ENCODE results near the gene ATF1.

DNA sequence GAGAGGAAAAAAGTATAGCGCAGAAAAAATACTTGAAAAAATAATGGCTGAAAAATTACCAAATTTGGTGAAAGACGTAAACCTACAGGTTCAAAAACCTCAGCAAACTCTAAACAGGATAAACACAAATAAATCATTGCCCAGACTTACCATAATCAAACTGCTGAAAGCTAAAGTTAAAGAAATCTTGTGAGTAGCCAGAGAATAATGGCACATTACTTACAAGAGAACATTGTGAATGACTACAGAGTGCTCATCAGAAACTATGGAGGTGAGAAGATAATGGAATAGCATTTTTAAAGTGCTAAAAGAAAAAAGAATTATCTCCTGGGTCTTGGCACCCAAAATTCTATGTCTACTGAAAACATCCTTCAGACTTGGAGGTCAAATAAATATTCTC is 36.0 kb downstream of the ATF1 start:
- no peak for TF ChIP-seq POLR2AphosphoS5 (IDR thresholded peaks at IDR 0.05; ENCODE audit: low read depth, low read length)
- TF ChIP-seq, protein P1, sequence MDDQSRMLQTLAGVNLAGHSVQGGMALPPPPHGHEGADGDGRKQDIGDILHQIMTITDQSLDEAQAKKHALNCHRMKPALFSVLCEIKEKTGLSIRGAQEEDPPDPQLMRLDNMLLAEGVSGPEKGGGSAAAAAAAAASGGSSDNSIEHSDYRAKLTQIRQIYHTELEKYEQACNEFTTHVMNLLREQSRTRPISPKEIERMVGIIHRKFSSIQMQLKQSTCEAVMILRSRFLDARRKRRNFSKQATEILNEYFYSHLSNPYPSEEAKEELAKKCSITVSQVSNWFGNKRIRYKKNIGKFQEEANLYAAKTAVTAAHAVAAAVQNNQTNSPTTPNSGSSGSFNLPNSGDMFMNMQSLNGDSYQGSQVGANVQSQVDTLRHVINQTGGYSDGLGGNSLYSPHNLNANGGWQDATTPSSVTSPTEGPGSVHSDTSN (IDR thresholded peaks at IDR 0.05), result no peak
- no peak for TF ChIP-seq EP300 (IDR thresholded peaks at IDR 0.05; ENCODE audit: borderline replicate concordance in 1 of 2, low read depth in 1 of 2, low read length in 1 of 2)
- TF ChIP-seq FOXJ3 (CRISPR knock-in tag; IDR thresholded peaks at IDR 0.05), result no peak
- TF ChIP-seq GATA2 (CRISPR knock-in tag; IDR thresholded peaks at IDR 0.05), result no peak
- no peak for TF ChIP-seq MXI1 (IDR thresholded peaks at IDR 0.05; ENCODE audit: low read depth, low read length)
- TF ChIP-seq, protein P2, sequence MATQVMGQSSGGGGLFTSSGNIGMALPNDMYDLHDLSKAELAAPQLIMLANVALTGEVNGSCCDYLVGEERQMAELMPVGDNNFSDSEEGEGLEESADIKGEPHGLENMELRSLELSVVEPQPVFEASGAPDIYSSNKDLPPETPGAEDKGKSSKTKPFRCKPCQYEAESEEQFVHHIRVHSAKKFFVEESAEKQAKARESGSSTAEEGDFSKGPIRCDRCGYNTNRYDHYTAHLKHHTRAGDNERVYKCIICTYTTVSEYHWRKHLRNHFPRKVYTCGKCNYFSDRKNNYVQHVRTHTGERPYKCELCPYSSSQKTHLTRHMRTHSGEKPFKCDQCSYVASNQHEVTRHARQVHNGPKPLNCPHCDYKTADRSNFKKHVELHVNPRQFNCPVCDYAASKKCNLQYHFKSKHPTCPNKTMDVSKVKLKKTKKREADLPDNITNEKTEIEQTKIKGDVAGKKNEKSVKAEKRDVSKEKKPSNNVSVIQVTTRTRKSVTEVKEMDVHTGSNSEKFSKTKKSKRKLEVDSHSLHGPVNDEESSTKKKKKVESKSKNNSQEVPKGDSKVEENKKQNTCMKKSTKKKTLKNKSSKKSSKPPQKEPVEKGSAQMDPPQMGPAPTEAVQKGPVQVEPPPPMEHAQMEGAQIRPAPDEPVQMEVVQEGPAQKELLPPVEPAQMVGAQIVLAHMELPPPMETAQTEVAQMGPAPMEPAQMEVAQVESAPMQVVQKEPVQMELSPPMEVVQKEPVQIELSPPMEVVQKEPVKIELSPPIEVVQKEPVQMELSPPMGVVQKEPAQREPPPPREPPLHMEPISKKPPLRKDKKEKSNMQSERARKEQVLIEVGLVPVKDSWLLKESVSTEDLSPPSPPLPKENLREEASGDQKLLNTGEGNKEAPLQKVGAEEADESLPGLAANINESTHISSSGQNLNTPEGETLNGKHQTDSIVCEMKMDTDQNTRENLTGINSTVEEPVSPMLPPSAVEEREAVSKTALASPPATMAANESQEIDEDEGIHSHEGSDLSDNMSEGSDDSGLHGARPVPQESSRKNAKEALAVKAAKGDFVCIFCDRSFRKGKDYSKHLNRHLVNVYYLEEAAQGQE (IDR thresholded peaks at IDR 0.05; ENCODE audit: low read depth, low read length), result no peak
- TF ChIP-seq, protein P3, sequence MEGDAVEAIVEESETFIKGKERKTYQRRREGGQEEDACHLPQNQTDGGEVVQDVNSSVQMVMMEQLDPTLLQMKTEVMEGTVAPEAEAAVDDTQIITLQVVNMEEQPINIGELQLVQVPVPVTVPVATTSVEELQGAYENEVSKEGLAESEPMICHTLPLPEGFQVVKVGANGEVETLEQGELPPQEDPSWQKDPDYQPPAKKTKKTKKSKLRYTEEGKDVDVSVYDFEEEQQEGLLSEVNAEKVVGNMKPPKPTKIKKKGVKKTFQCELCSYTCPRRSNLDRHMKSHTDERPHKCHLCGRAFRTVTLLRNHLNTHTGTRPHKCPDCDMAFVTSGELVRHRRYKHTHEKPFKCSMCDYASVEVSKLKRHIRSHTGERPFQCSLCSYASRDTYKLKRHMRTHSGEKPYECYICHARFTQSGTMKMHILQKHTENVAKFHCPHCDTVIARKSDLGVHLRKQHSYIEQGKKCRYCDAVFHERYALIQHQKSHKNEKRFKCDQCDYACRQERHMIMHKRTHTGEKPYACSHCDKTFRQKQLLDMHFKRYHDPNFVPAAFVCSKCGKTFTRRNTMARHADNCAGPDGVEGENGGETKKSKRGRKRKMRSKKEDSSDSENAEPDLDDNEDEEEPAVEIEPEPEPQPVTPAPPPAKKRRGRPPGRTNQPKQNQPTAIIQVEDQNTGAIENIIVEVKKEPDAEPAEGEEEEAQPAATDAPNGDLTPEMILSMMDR (IDR thresholded peaks at IDR 0.05), result no peak
- TF ChIP-seq YY1 (IDR thresholded peaks at IDR 0.05; ENCODE audit: low read depth), result no peak
- no peak for TF ChIP-seq EZH2phosphoT487 (IDR thresholded peaks at IDR 0.05; ENCODE audit: borderline replicate concordance, low read depth)
- no peak for TF ChIP-seq NRF1 (IDR thresholded peaks at IDR 0.05; ENCODE audit: low read depth, low read length)
